Colon (tissue), 2 donors: ENCODE results near the gene KMT5B.

ENCODE experiments used
- FAIRE-seq: peaks from 2 replicates; lab custom pipeline; 2012; peaks lifted over from hg19 to GRCh38; lab: Jason Lieb, UNC
- donor health status: control.
- donor health status: control.

Gene KMT5B

DNA sequence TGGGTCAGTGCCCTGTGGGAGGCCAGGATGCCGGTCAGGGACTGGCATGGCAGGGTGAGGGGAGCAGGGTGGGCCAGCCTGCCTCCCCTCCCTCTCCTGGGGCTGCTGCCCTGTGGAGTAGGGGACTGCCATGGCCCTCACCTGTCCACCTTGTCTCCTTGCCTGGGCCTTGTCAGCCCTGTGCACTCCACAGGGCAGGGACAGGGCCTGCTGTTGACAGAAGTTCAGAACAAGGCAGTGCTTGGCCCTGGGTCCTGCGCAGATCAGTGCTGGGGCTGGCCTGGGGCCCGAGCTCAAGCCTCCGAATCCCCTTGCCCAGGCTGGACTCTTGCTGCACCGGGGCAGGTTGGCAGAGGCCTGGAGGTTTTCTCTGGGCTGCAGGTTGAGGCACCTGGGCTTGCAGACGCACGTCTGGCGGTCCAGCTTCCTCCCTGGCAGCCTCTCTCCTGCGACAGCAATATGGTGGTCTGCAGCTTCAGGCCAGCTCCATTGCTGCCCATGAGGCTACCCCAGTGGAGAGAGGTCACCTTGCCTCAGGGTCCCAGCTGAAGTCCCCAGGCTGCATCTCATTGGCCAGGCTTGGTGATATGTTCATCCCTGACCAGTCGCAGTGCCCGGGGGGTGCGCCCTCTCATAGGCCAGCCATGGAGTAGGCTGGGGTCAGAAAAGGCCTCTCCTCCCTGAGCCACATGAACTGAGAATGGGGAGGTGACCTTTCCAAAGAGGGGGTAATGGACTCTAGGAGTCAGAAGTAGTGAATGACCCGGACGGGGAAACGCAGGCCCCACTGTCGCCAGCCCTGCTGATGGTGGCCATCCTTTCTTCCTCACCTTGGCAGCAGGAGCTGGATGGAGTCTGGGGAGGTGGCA lies 70.4 kb downstream of the KMT5B start:
- FAIRE-seq = no peak

DNA sequence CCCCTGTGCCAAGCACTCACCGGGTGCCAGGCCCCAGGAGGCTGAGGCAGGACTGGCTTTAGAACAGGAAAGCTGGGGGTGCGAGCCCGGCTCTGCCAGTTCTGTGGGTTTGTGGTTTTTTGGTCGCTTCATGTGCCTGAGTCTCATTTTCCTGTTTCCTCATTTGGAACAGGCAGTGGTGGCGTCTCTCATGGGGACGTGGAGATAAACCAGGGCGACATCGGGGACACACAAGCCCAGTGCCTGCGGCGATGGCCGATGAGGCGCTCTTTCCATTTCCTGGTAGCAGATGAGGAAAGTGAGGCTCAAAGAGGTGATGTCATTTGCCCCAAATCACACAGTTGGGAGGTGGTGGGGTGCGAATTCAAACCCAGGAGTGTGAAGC lies 71.1 kb downstream of the KMT5B start:
- no peak for FAIRE-seq

DNA sequence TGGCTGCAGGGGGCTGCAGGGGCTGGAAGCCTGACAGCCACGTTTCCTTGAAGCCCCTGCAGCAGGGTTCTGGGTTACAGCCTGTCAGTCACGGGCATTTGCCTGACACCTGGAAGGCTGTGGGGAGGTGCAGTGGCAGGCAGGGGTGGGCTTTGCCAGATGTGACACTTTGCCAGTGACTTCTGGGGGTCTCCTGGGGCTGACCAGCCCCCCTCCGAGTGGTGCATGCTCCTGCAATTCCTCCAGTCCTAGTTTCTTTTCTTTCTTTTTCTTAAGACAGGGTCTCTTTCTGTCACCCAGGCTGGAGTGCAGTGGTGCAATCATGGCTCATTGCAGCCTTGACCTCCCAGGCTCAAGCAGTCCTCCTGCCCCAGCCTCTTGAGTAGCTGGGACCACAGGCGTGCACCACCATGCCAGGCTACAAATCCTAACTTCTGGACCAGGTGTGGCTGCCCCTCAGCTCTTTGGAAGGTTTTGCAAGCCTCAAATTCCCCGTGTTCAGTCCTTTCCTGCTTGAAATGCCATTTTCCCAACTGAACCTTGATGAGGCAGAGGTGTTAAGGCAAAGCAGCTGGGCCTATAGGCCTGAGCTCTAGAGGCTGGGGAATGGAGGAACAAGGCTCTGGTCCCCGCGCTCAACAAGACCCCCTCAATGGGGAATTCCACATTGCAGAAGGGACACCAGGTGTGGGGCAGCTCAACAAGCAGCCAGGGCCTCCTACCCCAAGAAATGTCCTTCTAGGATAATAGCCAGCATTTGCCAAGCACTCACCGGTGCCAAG lies 71.7 kb downstream of the KMT5B start:
- FAIRE-seq = no peak

DNA sequence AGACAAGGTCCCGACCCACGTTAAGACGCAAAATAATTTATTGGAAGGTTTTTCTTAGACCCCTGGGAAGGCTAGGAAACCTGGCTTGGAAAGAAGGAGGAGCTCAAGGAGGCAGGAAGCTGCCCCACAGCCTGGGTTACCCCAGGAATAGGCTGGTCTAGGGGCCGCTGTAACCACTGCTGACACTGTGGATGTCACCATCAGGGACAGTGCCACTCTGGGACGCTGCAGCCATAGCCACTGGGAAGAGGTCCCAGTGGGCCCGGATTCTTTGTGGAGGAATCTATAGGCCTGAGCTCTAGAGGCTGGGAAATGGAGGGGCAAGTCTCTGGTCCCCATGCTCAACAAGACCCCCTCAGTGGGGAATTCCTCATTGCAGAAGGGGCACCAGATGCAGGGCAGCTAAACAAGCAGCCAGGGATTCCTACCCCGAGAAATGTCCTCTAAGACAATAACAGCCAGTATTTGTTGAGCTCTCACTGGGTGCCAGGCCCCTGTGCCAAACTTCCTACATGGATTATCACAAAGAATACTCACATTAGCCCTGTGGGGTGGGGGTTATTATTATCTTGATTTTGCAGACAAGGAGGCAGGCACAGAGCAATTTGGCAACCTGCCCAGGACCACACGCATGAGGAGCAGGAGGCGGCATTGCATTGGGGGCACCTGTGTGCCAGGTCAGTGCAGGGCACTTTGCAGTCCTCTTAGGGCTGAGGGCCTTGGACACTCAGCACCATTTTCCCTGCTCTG lies 72.4 kb downstream of the KMT5B start:
- FAIRE-seq = no peak

DNA sequence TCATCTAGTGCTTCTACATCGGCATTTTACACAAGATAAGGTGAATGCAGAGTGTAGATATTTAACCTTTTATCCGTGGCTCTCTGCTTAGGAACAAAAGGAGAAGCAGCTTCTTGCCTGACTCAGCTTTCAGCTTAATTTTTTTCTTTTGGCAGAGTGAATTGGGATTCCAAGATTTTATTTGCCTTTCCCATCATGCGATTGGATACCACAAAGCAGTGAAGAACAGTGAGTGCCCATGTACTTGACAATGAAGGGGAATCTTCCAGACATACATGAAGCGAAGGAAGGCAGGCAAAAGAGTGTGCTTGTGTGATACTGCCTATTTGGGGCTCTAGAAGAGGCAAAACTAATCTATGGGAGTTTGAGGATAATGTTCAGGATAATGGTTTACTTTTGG lies 74.9 kb downstream of the KMT5B start:
- no peak for FAIRE-seq

DNA sequence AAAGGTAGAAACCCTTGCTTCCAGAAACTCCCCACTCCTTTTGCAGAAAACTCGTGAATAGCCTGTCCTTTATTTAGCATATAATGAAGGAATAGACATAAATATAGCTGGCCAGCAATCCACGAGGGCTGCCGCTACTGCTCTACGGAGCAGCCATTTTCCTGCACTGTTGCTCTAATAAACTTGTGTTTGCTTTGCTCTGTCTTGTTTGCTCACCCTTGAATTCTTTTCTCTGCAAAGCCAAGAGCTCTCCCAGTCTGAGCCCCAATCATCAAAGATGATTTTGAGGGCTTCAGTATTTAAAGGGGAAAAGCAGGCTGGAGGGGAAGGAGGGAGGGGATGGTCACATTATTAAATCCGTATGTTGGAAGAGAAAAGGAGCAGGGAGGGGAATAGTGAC lies 75.3 kb downstream of the KMT5B start:
- no peak for FAIRE-seq

DNA sequence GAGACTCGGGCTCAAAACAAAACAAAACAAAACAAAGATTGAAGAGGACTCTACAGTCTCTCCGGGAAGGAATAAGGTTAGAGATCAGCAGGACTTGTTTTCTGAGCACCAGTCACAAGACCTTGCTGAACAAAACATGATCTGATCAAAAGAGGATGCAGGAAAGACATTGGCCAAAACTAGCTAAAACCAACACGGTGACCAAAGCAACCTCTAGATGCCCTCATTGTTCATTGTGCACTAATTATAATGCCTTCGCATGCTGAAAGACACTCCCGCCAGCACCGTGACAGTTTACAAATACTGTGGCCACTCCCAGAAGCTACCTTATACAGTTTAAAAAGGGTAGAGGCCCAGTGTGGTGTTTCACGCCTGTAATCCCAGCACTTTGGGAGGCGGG lies 76.2 kb downstream of the KMT5B start:
- FAIRE-seq = no peak

DNA sequence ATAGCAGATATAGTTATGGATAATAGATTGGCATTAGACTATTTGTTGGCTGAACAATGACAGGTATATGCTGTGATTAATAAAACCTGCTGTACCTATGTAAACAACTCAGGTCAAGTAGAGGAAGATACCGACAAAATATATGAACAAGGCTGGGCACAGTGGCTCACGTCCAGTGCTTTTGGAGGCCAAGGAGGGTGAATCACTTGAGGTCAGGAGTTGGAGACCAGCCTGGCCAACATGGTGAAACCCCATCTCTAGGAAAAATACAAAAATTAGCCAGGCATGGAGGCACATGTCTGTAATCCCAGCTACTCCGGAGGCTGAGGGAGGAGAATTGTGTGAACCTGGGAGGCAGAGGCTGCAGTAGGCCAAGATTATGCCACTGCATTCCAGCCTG lies 77.9 kb downstream of the KMT5B start:
- no peak for FAIRE-seq

DNA sequence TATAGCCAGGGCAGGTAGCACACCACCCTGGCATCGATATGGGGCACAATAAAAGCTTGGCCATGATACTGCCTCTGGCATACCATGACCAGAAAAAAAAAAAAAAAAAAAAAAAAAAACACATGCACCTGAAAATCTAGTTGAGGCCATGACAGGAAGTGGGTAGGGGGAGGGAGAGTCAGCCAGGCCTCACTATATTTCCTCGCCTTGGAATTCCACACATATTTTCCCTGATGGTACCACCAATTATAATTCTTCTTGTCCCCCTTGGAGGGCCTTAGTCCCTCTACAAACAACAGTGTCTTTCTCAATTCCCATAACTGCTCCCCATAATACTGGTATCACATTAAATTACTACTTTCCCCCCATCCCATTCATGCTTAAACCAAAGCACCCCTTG lies 79.3 kb downstream of the KMT5B start:
- no peak for FAIRE-seq

DNA sequence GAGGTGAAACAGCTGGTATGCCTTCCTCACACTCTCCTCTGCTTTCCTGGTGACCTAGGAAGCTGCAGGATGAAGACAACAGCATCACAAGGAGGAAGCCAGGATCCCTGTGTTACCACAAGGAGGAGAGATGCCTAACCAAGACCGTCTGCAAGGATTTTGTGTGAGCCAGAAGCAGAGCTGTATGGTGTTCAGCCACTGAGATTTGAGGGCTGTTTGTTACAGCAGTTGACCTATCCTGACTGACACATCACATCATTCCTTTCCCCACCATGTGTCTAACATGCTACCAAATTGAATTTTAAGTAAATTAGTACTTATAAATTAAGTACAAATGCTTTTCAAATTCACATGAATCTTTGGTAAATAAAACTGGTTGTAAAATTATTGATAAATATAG lies 83.0 kb downstream of the KMT5B start:
- no peak for FAIRE-seq

DNA sequence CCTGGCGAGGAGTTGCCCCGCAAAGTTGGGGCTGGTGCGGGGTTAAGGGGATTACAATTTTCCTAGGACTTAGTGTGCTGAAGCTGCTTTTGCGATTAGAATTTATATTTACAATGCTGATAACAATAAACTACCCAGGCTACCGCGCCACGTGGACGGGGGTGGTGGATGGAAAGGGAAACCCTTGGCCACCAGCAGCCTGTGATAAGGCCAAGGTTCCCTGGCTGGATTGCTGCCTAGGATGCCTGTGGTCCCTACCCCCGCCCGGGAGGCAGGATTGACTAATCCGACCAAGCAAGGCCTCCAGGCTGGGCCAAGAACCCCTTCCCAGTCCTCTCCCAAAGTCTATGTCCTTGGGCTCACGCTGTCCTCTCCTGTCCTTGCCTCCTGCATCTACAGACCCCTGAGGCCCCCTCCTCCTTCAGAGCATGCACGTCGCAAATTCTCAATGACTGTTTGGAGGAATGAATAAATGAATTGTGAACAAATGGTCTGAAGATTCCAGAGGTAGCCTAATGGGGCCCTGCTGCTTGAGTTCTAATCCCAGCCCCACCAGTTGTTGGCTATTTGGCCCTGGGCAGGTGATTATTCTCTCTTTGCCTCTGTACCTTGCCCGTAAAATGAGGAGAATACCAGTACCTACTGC lies 84.3 kb downstream of the KMT5B start:
- no peak for FAIRE-seq

DNA sequence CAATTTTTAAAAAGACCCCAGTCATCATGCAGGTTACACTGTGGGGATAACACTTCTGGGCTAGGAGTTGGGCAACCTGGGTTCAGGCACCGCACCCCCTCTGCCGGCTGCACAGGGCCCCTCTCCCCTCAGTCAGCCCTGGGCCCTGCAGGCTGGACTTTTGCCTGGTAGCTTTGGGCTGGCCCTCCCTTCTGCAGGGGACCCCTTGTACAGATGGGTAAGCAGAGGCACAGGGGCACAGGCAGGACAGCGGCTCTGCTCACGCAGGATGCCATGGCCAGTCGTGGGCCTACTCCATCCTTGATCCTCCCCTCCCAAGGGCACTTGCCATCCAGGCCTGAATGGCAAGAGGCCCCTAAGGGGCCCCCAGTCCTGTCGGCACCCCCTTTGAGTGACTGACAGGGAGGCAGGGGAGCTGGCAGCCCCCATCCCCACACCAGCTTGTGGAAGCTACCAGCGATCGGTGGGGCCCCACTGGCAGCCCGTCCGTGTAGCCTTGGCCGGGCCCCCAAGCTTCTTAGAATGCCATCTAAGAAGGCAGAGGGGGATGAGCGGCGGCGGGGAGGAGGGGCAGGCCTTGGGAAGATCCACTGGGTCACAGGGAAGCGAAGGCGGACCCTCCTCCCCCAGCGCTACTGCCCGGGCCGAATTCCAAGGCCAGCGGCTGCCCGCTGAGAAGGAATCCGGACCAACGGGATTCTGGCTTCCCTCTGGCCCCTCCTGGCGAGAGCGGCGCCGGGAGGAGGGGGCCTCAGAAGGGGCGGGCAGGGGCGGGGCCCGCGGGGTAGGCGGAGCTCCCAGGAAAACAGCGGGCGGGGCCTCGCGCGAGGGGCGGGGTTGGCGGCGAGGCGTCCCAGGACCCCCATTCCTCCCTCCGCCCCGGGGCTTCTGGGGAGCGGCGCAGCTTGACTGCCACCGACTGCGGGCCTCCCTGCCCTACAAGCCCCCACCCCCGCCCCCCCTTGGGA lies 85.1 kb downstream of the KMT5B start:
- FAIRE-seq = no peak

DNA sequence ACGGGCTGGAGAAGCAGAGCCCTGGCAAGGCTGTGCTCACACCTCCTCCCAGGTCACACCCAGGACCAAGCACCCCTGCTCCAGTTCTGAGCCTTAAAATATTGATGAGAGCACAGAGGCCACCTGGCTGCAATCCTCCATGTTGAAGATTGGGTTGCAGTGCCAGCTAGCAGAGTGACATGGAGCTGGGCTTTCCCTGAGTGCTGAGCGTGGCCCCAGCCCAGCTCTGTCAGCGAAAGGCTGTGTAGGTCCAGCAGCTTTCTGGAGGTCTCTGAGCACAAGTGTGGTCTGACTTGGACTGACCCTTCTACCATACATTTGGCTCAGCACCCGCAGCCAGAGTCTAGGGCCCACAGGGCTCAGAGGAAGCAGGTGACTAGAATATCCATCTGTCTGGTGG lies 87.9 kb downstream of the KMT5B start:
- no peak for FAIRE-seq

DNA sequence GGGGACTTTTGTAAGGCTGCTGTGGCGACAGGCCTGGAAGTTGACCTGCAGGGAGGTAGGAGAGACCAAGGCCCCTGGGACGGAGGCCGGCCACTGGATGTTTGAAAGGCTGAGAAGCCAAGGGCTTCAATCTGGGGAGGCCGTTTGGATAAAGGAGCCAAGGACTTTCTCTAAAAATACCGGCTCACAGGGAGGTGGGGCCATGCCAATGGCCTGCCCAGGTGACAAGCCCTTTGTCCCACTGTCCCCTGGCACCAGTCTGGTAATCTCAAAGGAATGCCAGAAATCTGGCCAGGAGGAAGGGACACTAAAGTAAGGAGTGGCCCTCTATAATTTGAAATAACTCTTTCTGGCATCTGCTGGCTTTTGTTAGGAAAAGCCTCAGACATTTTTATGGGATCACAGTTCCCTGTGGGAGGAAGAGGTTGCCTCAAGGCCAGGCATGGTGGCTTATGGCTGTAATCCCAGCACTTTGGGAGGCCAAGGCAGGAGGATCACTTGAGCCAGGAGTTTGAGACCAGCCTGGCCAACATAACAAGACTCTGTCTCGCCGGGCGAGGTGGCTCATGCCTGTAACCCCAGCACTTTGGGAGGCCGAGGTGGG lies 90.1 kb downstream of the KMT5B start:
- no peak for FAIRE-seq

DNA sequence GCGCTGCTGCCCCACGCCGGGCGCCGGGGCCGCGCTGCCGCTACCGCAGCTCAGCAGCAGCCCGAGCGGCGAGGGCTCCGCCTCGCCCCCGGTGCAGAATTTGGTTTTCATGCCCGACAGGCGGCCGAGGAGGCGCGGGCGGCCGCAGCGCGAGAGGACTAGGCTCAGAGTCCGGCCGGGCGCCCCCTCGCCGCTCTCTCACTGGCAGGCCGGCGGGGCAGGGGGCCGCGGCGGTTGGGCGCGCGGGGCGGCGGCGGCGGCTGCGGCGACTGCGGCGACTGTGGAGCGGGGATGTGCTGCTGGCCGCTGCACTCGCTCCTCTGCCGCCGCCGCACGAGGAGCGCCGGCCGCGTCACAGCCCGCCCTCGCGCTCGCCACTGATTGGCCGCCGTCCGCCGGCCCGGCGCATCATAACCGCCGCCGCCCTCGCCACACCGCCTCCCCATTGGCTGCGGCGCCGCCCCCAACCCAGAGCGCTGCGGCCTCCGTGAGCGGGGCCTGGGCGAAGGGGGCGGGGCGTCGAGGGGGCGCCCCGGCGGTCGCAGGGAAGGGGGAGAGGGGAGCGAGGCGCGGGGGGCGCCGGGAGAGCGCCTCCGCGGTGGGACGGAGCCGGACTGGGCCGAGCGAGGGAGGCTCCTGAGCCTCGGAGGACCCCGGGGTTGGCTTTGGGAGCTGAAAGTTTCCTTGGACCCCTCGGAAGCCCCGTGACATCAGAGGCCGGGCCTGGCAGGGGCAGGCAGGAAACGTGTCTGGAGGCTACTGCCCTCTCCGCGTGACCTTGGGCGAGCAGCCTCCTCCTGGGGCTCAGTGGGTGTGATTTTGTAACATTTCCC lies 91.8 kb downstream of the KMT5B start, which contains the start of gene CHKA:
CHKA (minus strand) TSS at position 322 of the 833 bp plus-strand sequence; CDS start at position 111, 211 bp downstream.
- no peak for FAIRE-seq

DNA sequence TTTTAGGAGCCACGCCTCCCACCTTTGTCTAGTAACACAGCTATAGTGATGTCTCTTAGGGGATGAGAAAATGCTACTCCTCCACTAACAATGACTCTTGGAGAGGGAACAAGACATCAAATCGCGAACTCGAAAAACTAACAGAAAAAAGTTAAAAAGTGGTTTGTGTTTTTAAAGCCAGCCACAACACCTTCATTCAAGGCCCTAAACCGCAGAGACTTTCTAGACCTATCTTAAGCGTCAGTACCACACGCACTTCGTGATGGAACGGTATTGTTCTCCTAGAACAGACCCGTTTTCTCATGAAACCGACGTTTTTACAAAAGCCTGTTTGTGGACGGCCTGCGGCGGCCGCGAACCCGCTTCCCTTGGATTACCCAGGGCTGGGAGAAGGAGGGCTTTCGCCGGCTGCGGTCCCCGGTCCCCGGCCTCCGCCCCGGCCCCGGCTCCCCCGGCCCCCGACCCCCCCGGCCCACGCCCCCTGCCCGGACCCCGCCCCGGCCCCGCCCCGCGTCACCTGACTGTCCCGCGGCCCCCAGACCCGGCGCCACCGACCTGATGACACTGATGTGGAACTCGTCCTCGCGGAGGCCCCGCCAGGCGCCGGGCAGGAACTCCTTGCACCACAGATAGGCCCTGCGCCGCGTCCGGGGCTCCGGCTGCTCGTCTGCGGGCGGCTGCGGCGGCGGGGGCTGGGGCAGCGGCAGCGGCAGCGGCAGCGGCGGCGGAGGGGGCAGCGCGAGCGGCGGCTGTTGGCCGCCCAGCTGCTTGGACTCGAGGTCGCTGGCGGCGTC lies 92.6 kb downstream of the KMT5B start:
- no peak for FAIRE-seq

DNA sequence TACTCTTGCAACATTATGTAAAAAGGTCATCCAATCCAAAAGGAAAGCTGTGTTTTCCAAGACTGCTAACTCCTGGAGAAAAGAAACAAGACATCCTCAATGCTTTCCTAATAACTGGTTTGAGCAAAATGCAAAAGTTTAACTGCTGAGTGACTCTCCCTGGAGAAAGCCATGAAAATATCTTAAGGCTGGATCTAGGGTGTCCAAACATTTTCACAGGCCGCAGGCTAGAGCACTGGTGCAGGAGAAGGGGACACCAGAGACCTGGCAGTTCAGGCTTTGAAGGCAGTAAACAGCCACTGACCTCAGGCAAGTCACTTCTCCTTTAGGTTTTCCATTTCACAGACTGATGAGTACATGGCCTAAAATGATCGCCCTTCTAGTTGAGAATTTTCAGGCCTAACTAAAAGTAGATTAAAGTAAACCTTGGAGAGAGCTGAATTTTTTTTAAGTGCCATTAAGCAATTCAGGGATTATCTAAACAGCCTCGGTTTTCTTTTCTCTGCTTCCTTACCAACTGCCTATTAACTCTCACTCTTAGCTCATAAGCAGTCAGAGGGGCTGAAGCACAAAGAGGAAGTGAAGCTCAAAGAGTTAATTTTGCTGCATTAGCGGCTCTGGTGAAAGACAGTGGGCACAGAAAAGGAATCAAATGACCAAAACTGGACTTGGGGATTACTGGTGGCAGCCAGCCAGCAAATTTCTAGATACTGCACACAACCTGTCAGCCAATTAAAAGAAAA lies 94.2 kb downstream of the KMT5B start:
- no peak for FAIRE-seq

DNA sequence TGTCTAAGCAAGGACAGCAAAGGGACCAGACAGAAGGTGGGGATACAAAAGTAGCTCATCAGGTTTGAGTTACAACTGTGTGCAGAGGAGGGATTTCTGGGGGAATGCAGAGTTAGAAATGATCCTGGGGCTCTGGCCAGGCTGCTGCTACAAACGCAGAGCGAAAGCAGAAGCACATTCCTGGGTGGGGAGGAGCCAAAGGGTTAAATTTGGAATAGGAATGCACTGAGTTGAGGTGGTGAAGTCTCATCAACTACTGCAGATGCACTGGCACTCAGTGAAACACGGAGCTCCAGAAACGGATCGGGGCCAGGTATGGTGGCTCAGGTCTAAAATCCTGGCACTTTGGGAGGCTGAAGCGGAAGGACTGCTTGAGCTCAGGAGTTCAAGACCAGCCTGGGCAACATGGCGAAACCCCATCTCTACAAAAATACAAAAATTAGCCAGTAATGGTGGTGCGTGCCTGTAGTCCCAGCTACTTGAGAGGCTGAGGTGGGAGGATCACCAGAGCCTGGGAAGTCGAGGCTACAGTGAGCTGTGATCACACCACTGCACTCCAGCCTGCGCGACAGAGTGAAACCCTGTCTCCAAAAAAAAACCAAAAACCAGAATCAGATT lies 95.1 kb downstream of the KMT5B start:
- no peak for FAIRE-seq
